ELR (cell line): ENCODE results near the gene CLTCL1.
"Not testable (repeated sequence)": the region's sequence is repeated elsewhere in the genome, so short reads cannot be mapped to it uniquely, and the experiment has no call there.

ENCODE experiments used
- DNase-seq: peaks from one replicate; pipeline ENCODE4 v3.0.0-alpha.2; 2015; ENCODE audit warnings: low read depth

CLTCL1 gene

GRCh38 chr22:19290400-19291217 lies 910 bp downstream of the CLTCL1 start:
- DNase-seq, result peak; percentile 24

DNA sequence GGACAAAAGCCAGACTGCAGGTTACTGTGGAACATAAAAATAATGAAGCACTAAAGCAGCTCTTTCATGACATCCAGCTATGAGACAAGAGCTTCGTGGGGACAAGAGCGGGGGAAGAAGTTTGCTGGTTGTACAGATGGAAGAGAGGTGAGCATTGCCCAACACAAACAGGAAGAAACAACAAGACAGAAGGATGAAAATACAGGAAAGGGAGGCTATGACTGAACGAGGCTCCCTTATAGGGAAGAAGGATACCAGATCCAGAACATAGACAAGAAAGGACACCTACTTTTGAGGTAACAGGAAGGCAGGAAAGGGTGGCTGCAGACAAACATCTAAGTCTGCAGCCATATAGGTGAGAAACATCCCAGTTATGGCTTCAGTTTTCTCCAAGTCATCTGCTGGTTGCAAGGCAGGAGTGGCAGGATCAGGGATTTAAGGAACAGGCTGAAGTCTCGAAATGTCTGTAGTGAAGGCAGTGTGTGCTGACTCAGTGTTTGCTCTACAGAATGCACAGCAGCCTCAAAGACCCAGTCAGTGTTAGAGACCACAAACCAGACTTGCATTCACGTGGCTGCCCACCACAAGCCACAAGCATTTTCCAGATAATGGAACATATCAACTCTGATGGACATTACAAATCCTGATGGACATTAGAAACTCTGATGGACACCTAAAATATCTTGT lies 1.9 kb downstream of the CLTCL1 start:
- peak; percentile 77 for DNase-seq

- DNase-seq, result peak; percentile 86
Observed at GRCh38 chr22:19287889-19288288, 3.6 kb downstream of the CLTCL1 start.

DNA sequence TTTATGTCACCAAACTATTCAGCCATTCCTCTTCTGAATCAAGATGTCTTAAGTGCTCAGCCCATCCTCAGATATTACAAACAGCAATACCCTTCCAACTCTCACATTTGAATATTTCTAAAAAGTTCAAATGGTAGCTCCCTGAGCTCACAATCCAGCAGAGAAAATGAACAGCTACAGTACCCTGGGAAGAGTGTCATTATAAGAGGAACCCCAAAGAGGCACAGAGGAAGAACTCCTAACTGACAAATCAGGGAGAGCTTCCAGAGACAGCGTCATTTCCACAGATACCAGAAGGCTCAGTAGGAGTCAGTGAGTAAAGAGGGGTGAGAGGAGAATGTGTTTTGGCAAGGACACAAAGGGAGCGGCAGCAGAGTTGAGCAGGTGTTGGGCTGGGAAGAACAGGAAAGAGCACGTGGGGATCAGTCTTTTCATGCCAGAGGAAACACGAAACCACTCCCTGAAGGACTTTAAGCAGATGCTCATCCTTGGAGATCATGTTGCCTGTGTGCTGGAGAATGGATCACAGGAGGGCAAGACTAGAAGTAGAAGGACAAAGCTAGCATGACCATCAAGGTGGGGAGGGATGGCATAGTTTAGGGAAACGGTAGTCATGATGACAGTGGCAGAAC lies 4.3 kb downstream of the CLTCL1 start:
- DNase-seq, result peak; percentile 12

- no peak for DNase-seq
Observed at GRCh38 chr22:19285831-19286230, 5.7 kb downstream of the CLTCL1 start.

DNA sequence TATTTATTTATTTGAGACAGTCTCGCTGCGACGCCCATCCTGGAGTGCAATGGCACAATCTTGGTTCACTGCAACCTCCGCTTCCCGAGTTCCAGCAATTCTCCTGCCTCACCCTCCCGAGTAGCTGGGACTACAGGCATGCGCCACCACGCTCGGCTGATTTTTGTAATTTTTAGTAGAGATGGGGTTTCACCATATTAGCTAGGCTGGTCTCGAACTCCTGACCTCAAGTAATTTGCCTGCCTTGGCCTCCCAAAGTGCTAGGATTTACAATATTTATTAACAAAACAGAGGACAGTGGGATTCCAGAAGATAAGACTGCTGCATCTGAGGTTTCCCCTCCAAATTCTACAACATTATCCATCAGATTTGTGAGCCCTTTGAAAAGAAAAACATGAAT lies 12.4 kb downstream of the CLTCL1 start:
- not testable (repeated sequence) for DNase-seq

DNA sequence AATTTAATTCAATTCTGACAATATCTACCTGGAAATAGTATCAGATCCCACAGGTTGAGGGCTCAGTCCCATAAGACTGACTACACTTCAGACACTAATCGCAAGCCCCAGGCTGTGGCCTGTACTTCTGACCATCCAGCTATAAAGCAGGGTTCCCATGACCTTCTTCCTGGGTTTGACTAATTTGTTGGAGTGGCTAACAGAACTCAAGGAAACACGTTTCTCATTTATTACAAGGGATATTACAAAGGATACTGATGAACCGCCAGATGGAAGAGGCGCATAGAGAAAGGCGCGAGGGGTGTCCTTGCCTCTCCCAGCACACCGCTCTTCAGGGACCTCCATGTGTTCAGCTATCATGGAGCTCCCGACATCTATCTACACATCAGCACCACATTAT lies 13.7 kb downstream of the CLTCL1 start:
- DNase-seq, result no peak

DNA sequence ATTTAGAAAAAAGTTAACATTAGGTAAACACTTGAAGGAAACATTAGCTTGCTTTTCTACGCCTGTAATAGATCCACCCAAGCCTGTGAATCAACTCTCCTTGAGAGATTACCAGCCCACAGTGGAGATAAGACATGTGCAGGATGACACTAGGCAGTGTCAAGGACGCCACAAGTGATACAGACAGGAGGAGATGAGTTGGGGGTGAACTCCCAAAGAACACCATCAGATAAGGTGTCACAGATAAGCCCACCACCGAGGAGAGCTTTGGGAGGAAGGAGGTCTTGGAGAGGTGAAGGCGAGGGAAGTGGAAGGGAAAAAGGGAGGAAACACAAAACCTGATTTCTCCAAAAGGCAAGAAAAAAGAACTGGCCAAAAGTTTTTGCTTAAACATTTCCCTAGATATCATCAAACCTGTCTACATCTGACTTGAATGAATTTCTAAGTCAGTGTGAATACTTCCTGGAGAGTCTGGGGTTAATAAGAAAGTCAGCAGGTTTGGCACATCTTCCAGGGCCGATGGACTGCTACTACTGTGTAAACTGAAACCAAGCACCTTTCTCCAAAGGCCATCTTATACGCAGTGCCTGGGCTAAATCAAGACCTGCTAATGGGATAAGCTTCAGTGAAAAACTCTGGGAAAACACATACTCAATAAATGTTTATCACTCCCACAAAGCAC lies 15.5 kb downstream of the CLTCL1 start:
- DNase-seq, result no peak

GRCh38 chr22:19275513-19275912 lies 16.0 kb downstream of the CLTCL1 start:
- DNase-seq, result no peak

GRCh38 chr22:19275104-19275503 lies 16.4 kb downstream of the CLTCL1 start:
- no peak for DNase-seq

- peak; percentile 63 for DNase-seq
Observed at GRCh38 chr22:19271856-19272535, 19.5 kb downstream of the CLTCL1 start.

DNA sequence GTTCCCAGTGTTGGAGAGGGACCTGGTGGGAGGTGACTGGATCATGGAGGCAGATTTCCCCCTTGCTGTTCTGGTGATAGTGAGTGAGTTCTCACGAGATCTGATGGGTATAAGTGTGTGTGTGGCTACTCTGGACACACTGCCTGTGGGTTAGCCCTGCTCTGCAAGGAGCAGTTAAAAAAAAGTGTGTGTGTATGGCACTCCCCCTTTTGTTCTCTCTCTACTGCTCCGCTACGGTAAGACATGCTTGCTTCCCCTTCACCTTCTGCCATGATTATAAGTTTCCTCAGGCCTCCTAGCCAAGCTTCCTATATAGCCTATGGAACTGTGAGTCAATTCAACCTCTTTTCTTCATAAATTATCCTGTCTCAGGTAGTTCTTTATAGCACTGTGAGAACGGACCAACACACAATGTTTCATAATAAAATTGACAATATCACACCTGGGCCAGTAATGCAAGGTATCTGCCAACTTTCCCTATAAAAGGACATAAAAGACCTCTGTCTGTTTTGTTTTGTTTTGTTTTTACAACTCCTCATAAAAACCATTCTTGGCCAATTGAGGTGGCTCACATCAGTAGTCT lies 20.2 kb downstream of the CLTCL1 start:
- no peak for DNase-seq

DNA sequence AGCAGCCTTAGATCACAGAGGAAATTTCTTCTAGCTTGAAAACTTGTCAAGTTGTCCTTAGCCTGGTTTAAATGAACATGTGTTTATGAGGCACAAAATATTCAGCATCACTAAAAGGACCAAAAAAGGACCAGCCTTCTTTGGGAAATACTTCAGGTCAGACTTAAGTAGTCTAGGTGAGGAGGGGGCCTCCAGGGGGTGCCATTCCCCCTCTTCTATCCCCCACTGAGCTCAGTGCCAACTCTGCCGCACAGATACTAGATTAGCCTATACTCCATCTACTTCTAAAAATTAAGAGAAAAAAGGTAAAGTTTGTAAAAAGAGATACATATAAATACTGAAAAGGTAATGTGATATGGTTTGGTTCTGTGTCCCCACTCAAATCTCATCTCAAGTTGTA lies 20.6 kb downstream of the CLTCL1 start:
- no peak for DNase-seq

DNA sequence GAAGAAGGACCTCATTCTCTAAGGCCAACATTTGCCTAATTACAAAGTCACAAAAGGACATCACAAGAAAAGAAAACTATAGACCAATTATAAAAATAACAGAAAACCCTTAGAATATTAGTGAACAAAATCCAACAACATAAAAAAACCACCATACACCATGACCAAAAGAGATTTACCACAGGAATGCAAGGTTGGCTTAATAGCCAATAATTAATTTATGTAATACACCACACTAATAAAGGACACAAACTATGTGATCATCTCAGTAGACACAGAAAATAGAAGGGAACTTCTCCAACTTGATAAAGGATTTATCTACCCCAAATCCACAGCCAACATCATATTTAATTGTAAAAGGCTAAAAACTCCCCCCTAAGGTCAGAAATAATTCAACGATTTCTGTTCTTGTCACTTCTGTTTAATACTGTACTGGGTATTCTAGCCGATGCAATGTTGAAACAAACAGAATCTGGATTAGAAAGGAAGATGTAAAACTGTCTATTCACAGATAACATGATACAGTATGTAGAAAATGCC lies 24.9 kb downstream of the CLTCL1 start:
- DNase-seq, result no peak

- DNase-seq, result no peak
Observed at GRCh38 chr22:19265779-19266178, 25.7 kb downstream of the CLTCL1 start.

GRCh38 chr22:19260804-19261203 lies 30.7 kb downstream of the CLTCL1 start:
- no peak for DNase-seq

- no peak for DNase-seq
Observed at GRCh38 chr22:19260194-19260593, 31.3 kb downstream of the CLTCL1 start.

DNA sequence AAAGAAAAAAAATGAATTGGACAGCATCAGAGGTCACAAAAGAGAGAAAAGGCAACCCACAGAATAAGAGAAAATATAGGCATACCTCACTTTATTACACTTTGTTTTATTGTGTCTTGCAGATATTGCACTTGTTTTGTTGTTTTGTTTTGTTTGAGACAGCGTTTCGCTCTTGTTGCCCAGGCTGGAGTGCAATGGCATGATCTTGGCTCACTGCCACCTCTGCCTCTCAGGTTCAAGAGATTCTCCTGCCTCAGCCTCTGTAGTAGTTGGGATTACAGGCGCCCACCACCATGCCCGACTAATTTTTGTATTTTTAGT lies 32.6 kb downstream of the CLTCL1 start:
- DNase-seq, result not testable (repeated sequence)

GRCh38 chr22:19258371-19258770 lies 33.1 kb downstream of the CLTCL1 start:
- DNase-seq, result no peak

DNA sequence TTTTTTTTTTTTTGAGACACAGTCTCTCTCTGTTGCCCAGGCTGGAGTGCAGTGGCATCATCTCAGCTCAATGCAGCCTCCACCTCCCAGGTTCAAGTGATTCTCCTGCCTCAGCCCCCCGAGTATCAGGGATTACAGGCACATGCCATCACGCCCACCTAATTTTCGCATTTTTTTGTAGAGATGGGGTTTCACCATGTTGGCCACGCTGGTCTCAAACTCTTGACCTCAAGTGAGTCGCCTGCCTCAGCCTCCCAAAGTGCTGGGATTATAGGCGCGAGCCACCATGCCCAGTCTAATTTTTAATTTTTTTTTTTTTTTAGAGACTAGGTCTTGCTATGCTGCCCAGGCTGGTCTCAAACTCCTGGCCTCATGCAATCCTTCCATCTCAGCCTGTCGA lies 35.2 kb downstream of the CLTCL1 start:
- DNase-seq, result not testable (repeated sequence)

DNA sequence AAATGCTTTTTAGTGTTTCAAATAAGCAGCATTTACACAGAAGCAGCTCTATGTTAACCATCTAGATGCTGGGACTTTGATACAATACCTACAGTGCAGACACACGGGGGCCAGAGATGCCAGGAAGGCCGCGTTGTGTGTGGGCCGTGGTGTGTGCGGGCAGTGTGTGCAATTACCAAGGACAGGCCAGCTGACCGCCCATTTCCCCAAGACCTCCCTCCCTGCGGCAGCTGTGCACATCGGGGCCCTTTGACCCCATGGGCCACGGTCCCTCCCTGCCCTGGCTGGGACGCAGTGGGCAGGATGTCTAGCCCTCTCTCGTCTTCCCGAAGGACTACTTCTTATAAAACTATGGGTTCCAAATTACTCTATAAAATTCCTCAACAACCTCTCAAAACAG lies 38.4 kb downstream of the CLTCL1 start:
- no peak for DNase-seq
